B cell (primary cell): ENCODE results near the gene HSPB6. TPM values are rescaled to one million over a fixed set of nuclear protein-coding genes. Genes with fewer than 3 reads are reported as not detected.

Experiments used
- ATAC-seq: fragments of 200-7000 bp; cut with Tn5 transposase; one replicate; pipeline ENCODE4 v1.10.0; 2021; ENCODE audit warnings: low read depth, mild to moderate bottlenecking, moderate number of reproducible peaks, moderate library complexity
- CTCF ChIA-PET: fragments of 350-600 bp; sonication (Branson Sonifier 250); formaldehyde crosslinking; loops from one replicate; lab custom pipeline; 2021; ENCODE audit warnings: antibody characterized with exemption, inconsistent platforms; lab: Charles Lee
- POLR2A ChIA-PET: fragments of 350-600 bp; sonication (Branson Sonifier 250); formaldehyde crosslinking; loops from one replicate; lab custom pipeline; 2021; ENCODE audit warnings: antibody characterized with exemption; lab: Charles Lee
- DNase-seq: peaks from one replicate; pipeline ENCODE4 v3.0.0; 2013
- H2AFZ ChIP-seq: 2 replicates; pipeline ENCODE4 v1.6.1; 2012; ENCODE audit warnings: mild to moderate bottlenecking, low read depth, low read length; ENCODE audit not compliant: insufficient read depth, poor library complexity, severe bottlenecking
- H3K27ac ChIP-seq, 2 donors: 1 replicate in 1 of 2; 2 replicates in 1 of 2; pipeline ENCODE4 v1.5.1; 2012 to 2013; ENCODE audit warnings: low read length in 2 of 2, mild to moderate bottlenecking in 2 of 2, moderate library complexity in 1 of 2
- H3K27me3 ChIP-seq, 4 experiments: fragments of 200-600 bp in 1 of 4; sonication (generic) in 1 of 4; replicated peaks in 1 of 4; 1 replicate in 2 of 4; 2 replicates in 2 of 4; pipeline versions ENCODE4 v1.6.1 to v1.7.0; 2013 to 2016; ENCODE audit warnings: low read length in 3 of 4, mild to moderate bottlenecking in 2 of 4, mixed read lengths in 1 of 4, moderate library complexity in 1 of 4; ENCODE audit not compliant: insufficient read depth in 4 of 4, control insufficient read depth in 3 of 4; ENCODE audit errors: control extremely low read depth in 1 of 4
- H3K36me3 ChIP-seq, 2 experiments: replicated peaks in 1 of 2; 1 replicate in 1 of 2; 2 replicates in 1 of 2; pipeline versions ENCODE4 v1.6.1 to v1.7.1; 2013; ENCODE audit warnings: low read length in 1 of 2; ENCODE audit not compliant: insufficient read depth in 2 of 2, control insufficient read depth in 1 of 2; ENCODE audit errors: control extremely low read depth in 1 of 2, extremely low read depth in 1 of 2
- H3K4me1 ChIP-seq, 2 donors: fragments of 200-600 bp in 1 of 2; sonication (generic) in 1 of 2; 1 replicate in 1 of 2; 2 replicates in 1 of 2; pipeline versions ENCODE4 v1.5.1 to v1.6.1; 2013 to 2017; ENCODE audit warnings: low read length in 2 of 2; ENCODE audit not compliant: control insufficient read depth in 2 of 2, insufficient read depth in 2 of 2
- H3K4me2 ChIP-seq: replicated peaks from 2 replicates; pipeline ENCODE3; 2012; ENCODE audit warnings: mild to moderate bottlenecking, low read depth, low read length; ENCODE audit not compliant: poor library complexity, severe bottlenecking
- H3K4me3 ChIP-seq, 5 experiments: fragments of 200-600 bp in 1 of 5; sonication (generic) in 1 of 5; 1 replicate in 3 of 5; 2 replicates in 2 of 5; pipeline versions ENCODE4 v1.5.1 to v1.7.0; 2011 to 2016; ENCODE audit warnings: low read length in 4 of 5, mild to moderate bottlenecking in 4 of 5, low read depth in 2 of 5, control low read depth in 1 of 5, moderate library complexity in 1 of 5; ENCODE audit not compliant: insufficient read depth in 1 of 5; ENCODE audit errors: control extremely low read depth in 1 of 5, extremely low read depth in 1 of 5
- H3K79me2 ChIP-seq: fragments of 200-600 bp; sonication (generic); one replicate; pipeline ENCODE4 v1.6.0; 2016; ENCODE audit warnings: low read length; ENCODE audit not compliant: control insufficient read depth, insufficient read depth
- H3K9ac ChIP-seq: fragments of 200-600 bp; sonication (generic); 2 replicates; pipeline ENCODE4 v1.6.1; 2017; ENCODE audit warnings: mild to moderate bottlenecking, low read length, moderate library complexity
- H3K9me3 ChIP-seq, 3 donors: one replicate each; pipeline versions ENCODE4 v1.6.1 to v1.7.1; 2013; ENCODE audit warnings: low read length in 2 of 3; ENCODE audit not compliant: control insufficient read depth in 2 of 3, insufficient read depth in 1 of 3; ENCODE audit errors: control extremely low read depth in 1 of 3
- H4K20me1 ChIP-seq: 2 replicates; pipeline ENCODE4 v1.6.0; 2012; ENCODE audit warnings: mild to moderate bottlenecking, low read length; ENCODE audit not compliant: insufficient read depth, control insufficient read depth, poor library complexity, severe bottlenecking
- H3K27ac Mint-ChIP-seq: one replicate; pipeline ENCODE4 v1.8.0; 2021; ENCODE audit warnings: mixed read lengths
- H3K27me3 Mint-ChIP-seq: one replicate; pipeline ENCODE4 v1.8.0; 2021; ENCODE audit warnings: mixed read lengths
- H3K4me1 Mint-ChIP-seq: one replicate; pipeline ENCODE4 v1.8.0; 2021; ENCODE audit warnings: mixed read lengths
- H3K4me3 Mint-ChIP-seq: one replicate; pipeline ENCODE4 v1.8.0; 2021; ENCODE audit warnings: mixed read lengths
- H3K9me3 Mint-ChIP-seq: one replicate; pipeline ENCODE4 v1.8.0; 2022; ENCODE audit warnings: mixed read lengths; ENCODE audit not compliant: insufficient read depth
- EZH2 ChIP-seq: IDR thresholded peaks from 2 replicates; pipeline ENCODE4 v1.6.1; 2012; ENCODE audit warnings: borderline replicate concordance, low read depth, mild to moderate bottlenecking, moderate library complexity, low read length; ENCODE audit not compliant: insufficient read depth, poor library complexity, severe bottlenecking
- WGBS: methylation state at CpG from one replicate; pipeline ENCODE4 v1.1.5; 2013; ENCODE audit warnings: missing lambda C conversion rate; ENCODE audit not compliant: insufficient coverage; 5-methylcytosine and 5-hydroxymethylcytosine counted together
- intact Hi-C: fragments of 100-400 bp; cut with micrococcal nuclease; formaldehyde crosslinking; loops from one replicate; pipeline ENCODE4 v1.10.0; 2022
- polyA plus RNA-seq: library from polyadenylated mRNA; depleted of rRNA; stranded (reverse); fragments of >200 nt; gene quantifications from 2 replicates; pipeline ENCODE4 v1.2.3, GENCODE V29; 2012
- total RNA-seq, 2 donors: library from RNA; stranded (reverse); fragments of 120-200 nt in 1 of 2; gene quantifications; 1 replicate in 1 of 2; 2 replicates in 1 of 2; pipeline versions ENCODE4 v1.2.3 to v1.2.4, GENCODE V29; 2013 to 2022
- TF ChIP-seq, protein P1 (sequence below): fragments of 200-600 bp; IDR thresholded peaks from one replicate; pipeline ENCODE4 v1.8.0; 2022; ENCODE audit warnings: antibody characterized with exemption, mild to moderate bottlenecking

The HSPB6 gene
- total and polyA plus RNA-seq, 2 donors (not counting 1 experiment from before 2014, with no cell fraction given), result not detected

DNA sequence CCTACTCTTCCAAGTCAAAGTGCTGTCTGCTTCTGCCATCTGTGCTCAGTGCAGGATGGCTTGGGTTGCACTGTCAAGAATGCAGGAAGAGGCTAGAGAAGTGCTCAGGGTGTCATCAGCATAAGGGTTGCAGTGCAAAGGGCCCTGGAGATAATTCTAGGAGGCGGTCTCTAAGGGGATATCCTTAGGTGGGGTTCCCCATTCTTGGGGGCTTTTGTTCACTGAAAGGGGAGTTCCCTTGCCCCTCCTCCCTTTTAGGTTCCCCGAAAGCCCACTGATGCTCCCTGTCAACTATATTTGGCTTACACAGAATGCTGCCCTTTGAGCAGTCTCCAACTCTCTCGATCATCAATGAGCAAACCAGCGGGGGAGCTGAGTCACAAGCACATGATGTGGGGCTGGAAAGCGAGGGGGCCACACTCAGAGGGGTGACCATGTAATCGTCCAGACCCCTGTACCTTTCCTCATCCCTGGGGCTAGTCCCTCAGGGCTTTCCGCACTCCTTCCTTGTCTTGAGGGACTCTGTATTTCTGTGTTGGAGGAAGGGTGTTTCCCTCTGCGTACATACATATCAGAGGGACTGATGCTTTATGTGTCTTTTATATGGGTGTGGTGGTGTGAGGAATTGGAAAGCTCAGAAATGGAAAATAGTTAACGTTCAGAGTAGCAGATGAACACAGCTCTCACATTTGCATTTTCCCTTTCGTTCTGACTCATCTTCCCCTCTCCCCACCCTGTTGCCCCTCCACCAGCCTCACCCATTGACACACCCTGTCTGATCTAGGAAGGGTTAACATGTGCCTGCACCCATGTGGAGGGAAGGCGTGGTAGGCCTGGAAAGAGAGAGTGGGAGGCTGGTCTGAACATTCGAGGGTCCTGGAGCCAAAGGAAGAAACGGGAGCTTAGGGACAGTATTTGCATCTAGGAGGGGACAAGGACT is 45.8 kb downstream of the HSPB6 start:
- peak overlapping the region; percentile 41 for H3K9ac ChIP-seq
- peak; percentile 73 for DNase-seq
- H3K4me3 Mint-ChIP-seq, result peak overlapping the region; percentile 98
- H3K79me2 ChIP-seq, result peaks cover 20% of the 10 kb centered on the region
- H3K36me3 ChIP-seq, result no peaks in the 10 kb centered on the region
- intact Hi-C loops, result loop anchor here (10.0 kb wide), 2 partner anchors 194 to 366 kb away; partner anchors contain the start of genes FFAR1, HCST, NFKBID and TYROBP
- peaks cover 54% of the 10 kb centered on the region for H3K4me1 Mint-ChIP-seq
- peak; percentile 55 for ATAC-seq
- no peaks in the 10 kb centered on the region for H4K20me1 ChIP-seq
- no peaks in the 10 kb centered on the region for H3K9me3 ChIP-seq
- H3K4me1 ChIP-seq, result peaks cover 29 to 64% of the 10 kb centered on the region in 2 donors
- ChIA-PET CTCF (interaction anchor here (0.6 to 6.5 kb wide), 6 partner anchors 8 to 182 kb away, joined by 4 to 123 read pairs (median 8); no protein-coding TSS in a partner anchor), POLR2A (interaction anchor here (0.6 to 4.6 kb wide), 5 partner anchors 9 to 220 kb away, joined by 3 to 53 read pairs (median 5); no protein-coding TSS in a partner anchor)
- peak overlapping the region; percentile 85 for H3K27ac ChIP-seq
- no peaks in the 10 kb centered on the region for H3K9me3 Mint-ChIP-seq
- H3K4me3 ChIP-seq, result peak overlapping the region in 2 of 5 experiments; percentile 23 to 30
- H3K27me3 Mint-ChIP-seq, result no peaks in the 10 kb centered on the region
- no peak for TF ChIP-seq EZH2
- TF ChIP-seq, protein P1, sequence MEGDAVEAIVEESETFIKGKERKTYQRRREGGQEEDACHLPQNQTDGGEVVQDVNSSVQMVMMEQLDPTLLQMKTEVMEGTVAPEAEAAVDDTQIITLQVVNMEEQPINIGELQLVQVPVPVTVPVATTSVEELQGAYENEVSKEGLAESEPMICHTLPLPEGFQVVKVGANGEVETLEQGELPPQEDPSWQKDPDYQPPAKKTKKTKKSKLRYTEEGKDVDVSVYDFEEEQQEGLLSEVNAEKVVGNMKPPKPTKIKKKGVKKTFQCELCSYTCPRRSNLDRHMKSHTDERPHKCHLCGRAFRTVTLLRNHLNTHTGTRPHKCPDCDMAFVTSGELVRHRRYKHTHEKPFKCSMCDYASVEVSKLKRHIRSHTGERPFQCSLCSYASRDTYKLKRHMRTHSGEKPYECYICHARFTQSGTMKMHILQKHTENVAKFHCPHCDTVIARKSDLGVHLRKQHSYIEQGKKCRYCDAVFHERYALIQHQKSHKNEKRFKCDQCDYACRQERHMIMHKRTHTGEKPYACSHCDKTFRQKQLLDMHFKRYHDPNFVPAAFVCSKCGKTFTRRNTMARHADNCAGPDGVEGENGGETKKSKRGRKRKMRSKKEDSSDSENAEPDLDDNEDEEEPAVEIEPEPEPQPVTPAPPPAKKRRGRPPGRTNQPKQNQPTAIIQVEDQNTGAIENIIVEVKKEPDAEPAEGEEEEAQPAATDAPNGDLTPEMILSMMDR, result no peak
- peak overlapping the region; percentile 99 for H3K27ac Mint-ChIP-seq
- peak overlapping the region; percentile 66 for H3K4me2 ChIP-seq
- H2AFZ ChIP-seq, result peak overlapping the region; percentile 5
- no peaks in the 10 kb centered on the region for H3K27me3 ChIP-seq
- 66% methylated on average over 5 of the region's 13 CpGs for WGBS

DNA sequence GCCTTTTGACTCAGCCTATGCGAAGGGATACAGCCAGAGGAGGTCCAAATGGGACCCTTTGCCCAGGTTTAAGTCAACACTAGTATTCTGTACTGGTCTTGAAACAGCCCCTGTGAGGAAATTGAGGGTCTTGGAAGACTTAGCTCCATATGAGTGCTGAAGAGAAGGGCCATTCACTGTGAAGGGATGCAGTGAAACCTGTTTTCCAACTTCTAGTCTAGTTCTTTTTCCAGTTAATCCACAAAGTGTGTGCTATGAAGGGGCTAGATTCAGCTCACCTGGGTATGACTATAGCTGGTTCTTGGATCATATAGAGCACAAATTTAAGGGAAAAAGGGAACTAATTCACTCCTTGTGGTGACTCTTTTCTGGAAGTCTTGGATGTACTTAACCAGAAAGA is 48.4 kb downstream of the HSPB6 start:
- ATAC-seq (no peak), DNase-seq (no peak)
- Mint-ChIP-seq H3K27me3 (no peaks in the 10 kb centered on the region), H3K9me3 (no peaks in the 10 kb centered on the region), H3K4me3 (no peak overlapping the region), H3K27ac (no peak overlapping the region), H3K4me1 (peaks cover 29% of the 10 kb centered on the region)
- no peak overlapping the region for H3K9ac ChIP-seq
- H3K27me3 ChIP-seq, result no peaks in the 10 kb centered on the region
- TF ChIP-seq, protein P1, result no peak
- no peak for TF ChIP-seq EZH2
- H3K4me1 ChIP-seq, result peaks cover 22 to 39% of the 10 kb centered on the region in 2 donors
- H3K27ac ChIP-seq, result no peak overlapping the region
- no peaks in the 10 kb centered on the region for H3K9me3 ChIP-seq
- H2AFZ ChIP-seq, result no peak overlapping the region
- no peak overlapping the region for H3K4me3 ChIP-seq
- intact Hi-C loops, result no loop called here
- no peaks in the 10 kb centered on the region for H4K20me1 ChIP-seq
- H3K79me2 ChIP-seq, result peaks cover 5% of the 10 kb centered on the region
- H3K4me2 ChIP-seq, result no peak overlapping the region
- 100% methylated on average over 1 of the region's 1 CpG for WGBS
- H3K36me3 ChIP-seq, result no peaks in the 10 kb centered on the region
- ChIA-PET CTCF (interaction anchor here (1.7 to 3.8 kb wide), 2 partner anchors 12 to 16 kb away, joined by 6 to 32 read pairs; no protein-coding TSS in a partner anchor), POLR2A (interaction anchor here (0.7 kb wide), 3 partner anchors 14 to 223 kb away, joined by 3 to 6 read pairs (median 4); no protein-coding TSS in a partner anchor)
